H9 (cell line): ENCODE measurements around the gene PELI2. TPM values are rescaled to one million over a fixed set of nuclear protein-coding genes. Genes with fewer than 3 reads are reported as not detected.

ENCODE experiments used
- DNase-seq: peaks from one replicate; pipeline ENCODE4 v3.0.0-alpha.2; 2017
- H2AFZ ChIP-seq: one replicate; pipeline ENCODE4 v1.6.1; 2013; ENCODE audit warnings: mild to moderate bottlenecking, low read length, control low read depth, moderate library complexity
- H2AK5ac ChIP-seq: 2 replicates; pipeline ENCODE4 v1.6.1; 2013; ENCODE audit warnings: low read length, control low read depth, mixed read lengths; ENCODE audit not compliant: insufficient read length
- H2BK120ac ChIP-seq: one replicate; pipeline ENCODE4 v1.6.1; 2013; ENCODE audit warnings: low read depth, mild to moderate bottlenecking, low read length, control low read depth, inconsistent platforms; ENCODE audit not compliant: poor library complexity, severe bottlenecking
- H2BK12ac ChIP-seq: 2 replicates; pipeline ENCODE4 v1.6.1; 2013; ENCODE audit warnings: low read length, control low read depth, mixed read lengths, low read depth; ENCODE audit not compliant: insufficient read length
- H2BK15ac ChIP-seq: 2 replicates; pipeline ENCODE4 v1.6.1; 2013; ENCODE audit warnings: low read depth, low read length, control low read depth
- H2BK20ac ChIP-seq: one replicate; pipeline ENCODE4 v1.6.1; 2013; ENCODE audit warnings: low read depth, mild to moderate bottlenecking, low read length, control low read depth, inconsistent platforms; ENCODE audit not compliant: poor library complexity, severe bottlenecking
- H2BK5ac ChIP-seq: 2 replicates; pipeline ENCODE4 v1.6.1; 2013; ENCODE audit warnings: low read length, control low read depth, mixed read lengths; ENCODE audit not compliant: insufficient read length
- H3K14ac ChIP-seq: 2 replicates; pipeline ENCODE4 v1.6.1; 2013; ENCODE audit warnings: low read length, control low read depth; ENCODE audit not compliant: insufficient read depth
- H3K18ac ChIP-seq: 2 replicates; pipeline ENCODE4 v1.6.1; 2013; ENCODE audit warnings: low read depth, mild to moderate bottlenecking, mixed read lengths, low read length, control low read depth; ENCODE audit not compliant: insufficient read length
- H3K23ac ChIP-seq: 2 replicates; pipeline ENCODE4 v1.6.1; 2013; ENCODE audit warnings: low read length, control low read depth, mixed read lengths, low read depth; ENCODE audit not compliant: insufficient read length
- H3K23me2 ChIP-seq: 2 replicates; pipeline ENCODE4 v1.6.1; 2013; ENCODE audit warnings: low read depth, mild to moderate bottlenecking, mixed read lengths, low read length, control low read depth; ENCODE audit not compliant: insufficient read length, poor library complexity, severe bottlenecking
- H3K27ac ChIP-seq: 2 replicates; pipeline ENCODE4 v1.5.1; 2013; ENCODE audit warnings: low read length, control low read depth, mixed read lengths, low read depth; ENCODE audit not compliant: insufficient read length
- H3K27me3 ChIP-seq: 2 replicates; pipeline ENCODE4 v1.6.1; 2013; ENCODE audit warnings: low read length, control low read depth, inconsistent platforms; ENCODE audit not compliant: insufficient read depth
- H3K4ac ChIP-seq: 2 replicates; pipeline ENCODE4 v1.6.1; 2013; ENCODE audit warnings: low read depth, mild to moderate bottlenecking, control low read depth, inconsistent platforms, low read length, moderate library complexity
- H3K4me1 ChIP-seq: 2 replicates; pipeline ENCODE4 v1.6.1; 2013; ENCODE audit warnings: low read length, control low read depth, inconsistent platforms; ENCODE audit not compliant: insufficient read depth
- H3K4me2 ChIP-seq: 2 replicates; pipeline ENCODE4 v1.6.1; 2013; ENCODE audit warnings: low read length, control low read depth, mixed read lengths; ENCODE audit not compliant: insufficient read length, insufficient read depth
- H3K56ac ChIP-seq: 2 replicates; pipeline ENCODE4 v1.6.1; 2013; ENCODE audit warnings: low read depth, mild to moderate bottlenecking, mixed read lengths, low read length, control low read depth; ENCODE audit not compliant: insufficient read length
- H3K79me1 ChIP-seq: 2 replicates; pipeline ENCODE4 v1.6.1; 2013; ENCODE audit warnings: low read depth, mild to moderate bottlenecking, moderate library complexity, low read length, control low read depth, inconsistent platforms; ENCODE audit not compliant: insufficient read depth, poor library complexity, severe bottlenecking
- H3K79me2 ChIP-seq: 2 replicates; pipeline ENCODE4 v1.6.1; 2013; ENCODE audit warnings: low read length, control low read depth, inconsistent platforms; ENCODE audit not compliant: insufficient read depth
- H3K9ac ChIP-seq: 2 replicates; pipeline ENCODE4 v1.6.1; 2013; ENCODE audit warnings: low read length, control low read depth, mixed read lengths; ENCODE audit not compliant: insufficient read length; ENCODE audit errors: extremely low read depth
- H3K9me3 ChIP-seq: one replicate; pipeline ENCODE4 v1.6.1; 2013; ENCODE audit warnings: low read depth, low read length, inconsistent platforms; ENCODE audit not compliant: control insufficient read depth
- H3T11ph ChIP-seq: one replicate; pipeline ENCODE4 v1.6.1; 2013; ENCODE audit warnings: mild to moderate bottlenecking, low read length, control low read depth, inconsistent platforms
- H4K20me1 ChIP-seq: one replicate; pipeline ENCODE4 v1.6.1; 2013; ENCODE audit not compliant: control insufficient read depth, insufficient read length, insufficient read depth
- H4K5ac ChIP-seq: 2 replicates; pipeline ENCODE4 v1.6.1; 2013; ENCODE audit warnings: low read depth, mild to moderate bottlenecking, mixed read lengths, low read length, control low read depth; ENCODE audit not compliant: insufficient read length
- H4K8ac ChIP-seq: replicated peaks from 2 replicates; pipeline ENCODE4 v1.6.1; 2013; ENCODE audit warnings: low read length, control low read depth, mixed read lengths, low read depth; ENCODE audit not compliant: insufficient read length
- H4K91ac ChIP-seq: 2 replicates; pipeline ENCODE4 v1.6.1; 2013; ENCODE audit warnings: low read depth, mild to moderate bottlenecking, moderate library complexity, mixed read lengths, low read length, control low read depth; ENCODE audit not compliant: insufficient read length
- H3K27ac Mint-ChIP-seq, 3 experiments: 2 replicates in 2 of 3; 3 replicates in 1 of 3; pipeline ENCODE4 v1.8.0; 2020 to 2021; ENCODE audit warnings: mixed read lengths in 3 of 3, mild to moderate bottlenecking in 1 of 3, moderate library complexity in 1 of 3
- H3K27me3 Mint-ChIP-seq: 2 replicates; pipeline ENCODE4 v1.8.0; 2021; ENCODE audit warnings: low read depth, mild to moderate bottlenecking, moderate library complexity, mixed read lengths
- H3K36me3 Mint-ChIP-seq, 3 experiments: 2 replicates in 2 of 3; 3 replicates in 1 of 3; pipeline ENCODE4 v1.8.0; 2020 to 2021; ENCODE audit warnings: low read depth in 3 of 3, mixed read lengths in 3 of 3; ENCODE audit not compliant: insufficient read depth in 1 of 3
- H3K4me1 Mint-ChIP-seq, 2 experiments: 2 replicates each; pipeline ENCODE4 v1.8.0; 2020; ENCODE audit warnings: mixed read lengths in 2 of 2
- H3K4me3 Mint-ChIP-seq, 2 experiments: 2 replicates in 1 of 2; 3 replicates in 1 of 2; pipeline ENCODE4 v1.8.0; 2020 to 2021; ENCODE audit warnings: mild to moderate bottlenecking in 2 of 2, mixed read lengths in 2 of 2, moderate library complexity in 1 of 2
- H3K9me3 Mint-ChIP-seq, 2 experiments: 2 replicates in 1 of 2; 3 replicates in 1 of 2; pipeline ENCODE4 v1.8.0; 2020; ENCODE audit warnings: mild to moderate bottlenecking in 2 of 2, mixed read lengths in 2 of 2, moderate library complexity in 1 of 2
- CTCF ChIP-seq: fragments of 200-600 bp; sonication (generic); conservative IDR thresholded peaks from 3 replicates; pipeline ENCODE4 v1.8.0; 2021; ENCODE audit warnings: antibody characterized with exemption, mild to moderate bottlenecking
- WGBS: extraction: QIAGEN DNeasy Blood & Tissue Kit; methylation state at CpG from one replicate; pipeline ENCODE4 v1.1.7; 2013; ENCODE audit warnings: missing lambda C conversion rate, low lambda C conversion rate, mixed read lengths; ENCODE audit not compliant: insufficient read length; ENCODE audit errors: extremely low coverage; 5-methylcytosine and 5-hydroxymethylcytosine counted together
- total RNA-seq: library from RNA; stranded (reverse); gene quantifications from 2 replicates; pipeline ENCODE4 v1.2.1, GENCODE V29; 2021

The PELI2 gene
- total RNA-seq, 1 experiment from 2014 or later, result 18.0 TPM

GRCh38 chr14:56073799-56074198, 44.4 kb upstream of the PELI2 start:
- no CpG with 5 or more reads among the region's 4 CpGs for WGBS
- Histone ChIP-seq H3T11ph (no peak overlapping the region), H2BK20ac (no peak overlapping the region), H3K27ac (no peak overlapping the region), H3K23me2 (no peaks in the 10 kb centered on the region), H3K23ac (no peak overlapping the region), H2BK5ac (no peak overlapping the region), H3K79me2 (no peaks in the 10 kb centered on the region), H2BK12ac (no peak overlapping the region), H3K79me1 (no peaks in the 10 kb centered on the region), H3K14ac (no peak overlapping the region), H3K4me1 (no peaks in the 10 kb centered on the region), H3K9ac (no peak overlapping the region), H4K8ac (no peak overlapping the region), H3K9me3 (no peaks in the 10 kb centered on the region), H2AK5ac (no peak overlapping the region), H3K4ac (no peak overlapping the region), H3K27me3 (no peaks in the 10 kb centered on the region; the same call in 1 of the 2 replicates), H4K91ac (no peak overlapping the region), H2AFZ (no peak overlapping the region), H2BK120ac (no peak overlapping the region), H3K56ac (no peak overlapping the region), H4K5ac (no peak overlapping the region), H4K20me1 (no peaks in the 10 kb centered on the region), H2BK15ac (no peak overlapping the region), H3K4me2 (no peak overlapping the region), H3K18ac (no peak overlapping the region)
- Mint-ChIP-seq H3K27me3 (peaks cover 2% of the 10 kb centered on the region), H3K27ac (no peak overlapping the region), H3K4me3 (no peak overlapping the region), H3K9me3 (no peaks in the 10 kb centered on the region), H3K4me1 (no peaks in the 10 kb centered on the region), H3K36me3 (no peaks in the 10 kb centered on the region; a peak in 1 of 7 replicates)
- no peak for DNase-seq
- no peak for TF ChIP-seq CTCF
